Renal pelvis (tissue), 4 donors: ENCODE results near the gene TP53I11. TPM values are rescaled to one million over a fixed set of nuclear protein-coding genes. Genes with fewer than 3 reads are reported as not detected.

Experiments
- DNase-seq: peaks from one replicate; pipeline ENCODE4 v3.0.0-alpha.2; 2013
- polyA plus RNA-seq, 3 donors: library from polyadenylated mRNA; unstranded; fragments of 120-200 nt; gene quantifications; one replicate each; pipeline ENCODE4 v1.2.1, GENCODE V29; 2013; ENCODE audit not compliant: insufficient read length in 3 of 3

Gene TP53I11
- polyA plus RNA-seq, 3 donors, result 75.3 to 83.2 (median 78.7) TPM

GRCh38 chr11:44916801-44917385 is 33.8 kb downstream of the TP53I11 start:
- DNase-seq, result no peak

- DNase-seq, result no peak
Measured at GRCh38 chr11:44916331-44916730, 34.4 kb downstream of the TP53I11 start.

- DNase-seq, result no peak
Measured at GRCh38 chr11:44915621-44916020, 35.1 kb downstream of the TP53I11 start.

GRCh38 chr11:44915004-44915403 is 35.7 kb downstream of the TP53I11 start:
- no peak for DNase-seq

- DNase-seq, result no peak
Measured at GRCh38 chr11:44914105-44914504, 36.6 kb downstream of the TP53I11 start.

- DNase-seq, result no peak
Measured at GRCh38 chr11:44913502-44913901, 37.2 kb downstream of the TP53I11 start.

GRCh38 chr11:44912270-44912987 is 38.3 kb downstream of the TP53I11 start:
- DNase-seq, result no peak

- DNase-seq, result peak; percentile 90
Measured at GRCh38 chr11:44911029-44911814, 39.5 kb downstream of the TP53I11 start.

- no peak for DNase-seq
Measured at GRCh38 chr11:44910591-44910990, 40.1 kb downstream of the TP53I11 start.

GRCh38 chr11:44909557-44909956 is 41.1 kb downstream of the TP53I11 start:
- no peak for DNase-seq

- no peak for DNase-seq
Measured at GRCh38 chr11:44906649-44907048, 44.0 kb downstream of the TP53I11 start.

- no peak for DNase-seq
Measured at GRCh38 chr11:44905131-44905866, 45.4 kb downstream of the TP53I11 start.

- no peak for DNase-seq
Measured at GRCh38 chr11:44904261-44905020, 46.2 kb downstream of the TP53I11 start.

GRCh38 chr11:44903518-44903917 is 47.2 kb downstream of the TP53I11 start:
- DNase-seq, result no peak

- no peak for DNase-seq
Measured at GRCh38 chr11:44903035-44903434, 47.6 kb downstream of the TP53I11 start.

- no peak for DNase-seq
Measured at GRCh38 chr11:44901786-44902185, 48.9 kb downstream of the TP53I11 start.

GRCh38 chr11:44901120-44901633 is 49.5 kb downstream of the TP53I11 start:
- no peak for DNase-seq

GRCh38 chr11:44899959-44900358 is 50.7 kb downstream of the TP53I11 start:
- no peak for DNase-seq

- DNase-seq, result peak; percentile 75
Measured at GRCh38 chr11:44893846-44894617, 56.7 kb downstream of the TP53I11 start.

- DNase-seq, result no peak
Measured at GRCh38 chr11:44893308-44893822, 57.3 kb downstream of the TP53I11 start.
